GM21447 (cell line): ENCODE results near the gene ZGRF1.
"Not testable (repeated sequence)": the region's sequence is repeated elsewhere in the genome, so short reads cannot be mapped to it uniquely, and the experiment has no call there.

Source experiments
- ATAC-seq: cut with Tn5 transposase; IDR thresholded peaks from one replicate; pipeline ENCODE4 v1.9.1; 2021; ENCODE audit not compliant: unreplicated experiment

ZGRF1 gene, protein sequence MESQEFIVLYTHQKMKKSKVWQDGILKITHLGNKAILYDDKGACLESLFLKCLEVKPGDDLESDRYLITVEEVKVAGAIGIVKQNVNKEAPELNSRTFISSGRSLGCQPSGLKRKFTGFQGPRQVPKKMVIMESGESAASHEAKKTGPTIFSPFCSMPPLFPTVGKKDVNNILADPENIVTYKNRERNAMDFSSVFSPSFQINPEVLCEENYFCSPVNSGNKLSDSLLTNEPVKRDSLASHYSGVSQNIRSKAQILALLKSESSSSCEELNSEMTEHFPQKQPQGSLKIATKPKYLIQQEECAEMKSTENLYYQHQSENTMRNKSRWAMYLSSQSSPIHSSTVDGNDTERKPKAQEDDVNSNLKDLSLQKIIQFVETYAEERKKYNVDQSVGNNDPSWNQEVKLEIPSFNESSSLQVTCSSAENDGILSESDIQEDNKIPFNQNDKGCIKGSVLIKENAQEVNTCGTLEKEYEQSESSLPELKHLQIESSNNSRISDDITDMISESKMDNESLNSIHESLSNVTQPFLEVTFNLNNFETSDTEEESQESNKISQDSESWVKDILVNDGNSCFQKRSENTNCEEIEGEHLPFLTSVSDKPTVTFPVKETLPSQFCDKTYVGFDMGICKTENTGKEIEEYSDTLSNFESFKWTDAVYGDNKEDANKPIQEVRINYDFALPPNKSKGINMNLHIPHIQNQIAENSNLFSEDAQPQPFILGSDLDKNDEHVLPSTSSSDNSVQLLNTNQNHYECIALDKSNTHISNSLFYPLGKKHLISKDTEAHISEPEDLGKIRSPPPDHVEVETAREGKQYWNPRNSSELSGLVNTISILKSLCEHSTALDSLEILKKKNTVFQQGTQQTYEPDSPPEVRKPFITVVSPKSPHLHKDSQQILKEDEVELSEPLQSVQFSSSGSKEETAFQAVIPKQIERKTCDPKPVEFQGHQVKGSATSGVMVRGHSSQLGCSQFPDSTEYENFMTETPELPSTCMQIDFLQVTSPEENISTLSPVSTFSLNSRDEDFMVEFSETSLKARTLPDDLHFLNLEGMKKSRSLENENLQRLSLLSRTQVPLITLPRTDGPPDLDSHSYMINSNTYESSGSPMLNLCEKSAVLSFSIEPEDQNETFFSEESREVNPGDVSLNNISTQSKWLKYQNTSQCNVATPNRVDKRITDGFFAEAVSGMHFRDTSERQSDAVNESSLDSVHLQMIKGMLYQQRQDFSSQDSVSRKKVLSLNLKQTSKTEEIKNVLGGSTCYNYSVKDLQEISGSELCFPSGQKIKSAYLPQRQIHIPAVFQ (N-terminal part only)

GRCh38 chr4:112636688-112637551 is at the start of gene ZGRF1, which contains the start of gene LARP7:
ZGRF1 (minus strand) TSS chr4:112636909; CDS start chr4:112633176, 3,733 bp downstream.
LARP7 (plus strand) TSS chr4:112637143; CDS start chr4:112644670, 7,527 bp downstream.
- peak; percentile 86 for ATAC-seq

DNA sequence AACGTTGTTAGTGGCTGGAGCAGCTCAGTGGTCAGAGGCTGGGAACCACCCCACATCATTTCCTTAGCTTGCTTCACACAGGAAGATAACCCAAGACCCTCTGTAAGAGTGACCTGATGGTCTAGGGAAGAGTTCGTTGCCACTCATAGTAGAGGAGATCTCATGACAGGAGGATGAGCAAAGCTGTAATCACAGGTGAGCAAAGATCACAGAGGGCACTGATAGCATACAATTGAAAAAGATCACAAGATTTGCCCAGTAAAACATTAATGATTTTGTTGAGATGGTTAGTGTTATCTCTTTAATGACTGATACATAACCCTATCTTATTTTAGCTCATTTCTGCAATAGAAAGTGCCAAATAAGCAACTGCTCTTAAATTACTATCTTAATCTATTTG is 44.3 kb upstream of the ZGRF1 start:
- ATAC-seq = no peak

- ATAC-seq = no peak
Observed at GRCh38 chr4:112677519-112678091, 40.9 kb upstream of the ZGRF1 start.

GRCh38 chr4:112674376-112674775 is 37.7 kb upstream of the ZGRF1 start:
- ATAC-seq = no peak

GRCh38 chr4:112673686-112674085 is 37.0 kb upstream of the ZGRF1 start:
- ATAC-seq = no peak

- ATAC-seq = no peak
Observed at GRCh38 chr4:112673076-112673475, 36.4 kb upstream of the ZGRF1 start.

DNA sequence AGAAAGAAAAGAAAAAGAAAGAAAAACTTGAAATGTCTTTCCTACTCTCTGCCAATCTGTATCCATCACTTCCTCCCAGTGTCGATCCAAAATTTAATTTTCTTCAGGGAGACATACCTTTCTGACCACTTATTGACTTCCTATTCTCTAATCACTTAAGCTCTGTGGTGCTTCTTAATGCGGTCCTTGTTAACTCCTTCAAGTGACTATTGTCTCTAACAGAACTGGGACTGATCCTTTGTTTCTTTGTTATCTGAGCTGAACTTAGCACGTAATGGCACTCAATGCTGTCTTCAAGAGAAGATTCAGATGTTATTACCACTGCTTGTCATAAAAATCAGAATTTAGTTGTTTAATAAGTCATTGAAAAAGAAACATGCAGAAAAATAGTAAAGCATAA is 31.4 kb upstream of the ZGRF1 start:
- no peak for ATAC-seq

DNA sequence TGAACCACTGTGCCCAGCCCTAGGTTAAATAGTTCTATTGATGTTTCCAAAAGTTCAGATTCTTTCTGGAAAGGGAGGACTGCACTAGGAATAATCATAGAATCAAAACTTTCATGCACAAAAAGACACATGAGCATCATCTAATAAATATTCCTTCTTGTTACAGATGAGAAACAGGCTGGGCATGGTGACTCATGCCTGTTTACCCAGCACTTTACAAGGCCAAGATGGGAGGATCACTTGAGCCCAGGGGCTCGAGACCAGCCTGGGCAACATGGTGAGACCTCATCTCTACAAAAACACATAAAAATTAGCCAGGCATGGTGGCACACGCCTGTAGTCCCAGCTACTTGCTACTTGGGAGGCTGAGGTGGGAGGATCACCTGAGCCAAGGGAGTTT is 27.9 kb upstream of the ZGRF1 start:
- no peak for ATAC-seq

DNA sequence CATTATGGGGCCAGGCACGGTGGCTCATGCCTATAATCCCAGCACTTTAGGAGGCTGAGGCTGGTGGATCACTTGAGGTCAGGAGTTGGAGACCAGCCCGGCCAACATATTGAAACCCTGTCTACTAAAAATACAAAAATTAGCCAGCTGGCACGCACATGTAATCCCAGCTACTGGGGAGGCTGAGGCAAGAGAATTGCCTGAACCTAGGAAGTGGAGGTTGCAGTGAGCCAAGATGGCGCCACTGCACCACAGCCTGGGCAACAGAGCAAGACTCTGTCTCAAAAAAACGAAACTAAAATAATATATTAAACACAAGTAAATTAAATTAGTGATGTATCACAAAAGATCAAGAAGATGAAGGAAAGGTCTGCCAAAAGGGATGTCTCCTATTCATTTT is 19.4 kb upstream of the ZGRF1 start:
- ATAC-seq = not testable (repeated sequence)

DNA sequence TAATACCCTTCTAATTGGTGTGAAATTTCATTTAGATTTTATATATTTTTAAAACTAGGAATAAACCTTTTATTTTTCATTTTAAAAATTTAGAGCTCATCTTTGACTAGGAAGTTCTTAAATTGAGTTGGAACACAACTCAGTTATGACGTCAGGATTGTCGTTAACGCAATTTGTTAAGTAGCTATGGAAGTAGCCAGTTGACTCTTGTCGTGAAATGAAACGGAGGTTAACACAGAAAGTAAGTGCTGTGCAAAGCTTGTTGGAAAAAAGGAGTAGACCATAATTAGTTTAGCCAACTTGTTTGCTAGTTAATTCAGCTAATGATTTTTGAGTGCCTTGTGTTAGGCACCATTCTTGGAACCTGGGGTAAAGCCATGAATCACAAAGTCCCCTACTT is 18.6 kb upstream of the ZGRF1 start:
- ATAC-seq = no peak

DNA sequence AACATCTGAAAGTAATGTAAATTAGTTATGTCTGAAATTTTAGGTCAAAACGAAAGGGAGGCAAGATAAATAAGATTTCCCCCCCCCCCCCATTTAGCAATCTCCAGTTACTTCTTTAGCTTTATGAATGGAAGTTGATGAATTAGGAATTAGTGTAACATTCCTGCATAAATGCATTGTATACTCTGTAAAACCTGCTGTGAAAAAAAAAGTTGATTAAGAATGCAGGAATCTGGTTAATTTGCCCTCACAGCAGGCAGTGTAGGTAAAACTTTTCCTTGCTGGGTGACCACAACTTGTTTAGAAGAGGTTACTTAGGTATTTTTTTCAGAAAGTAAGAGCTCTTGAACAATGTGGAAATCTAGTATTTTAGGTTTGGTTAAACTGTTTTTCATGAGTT is 15.5 kb upstream of the ZGRF1 start:
- no peak for ATAC-seq

GRCh38 chr4:112651641-112652040 is 14.9 kb upstream of the ZGRF1 start:
- ATAC-seq = no peak

DNA sequence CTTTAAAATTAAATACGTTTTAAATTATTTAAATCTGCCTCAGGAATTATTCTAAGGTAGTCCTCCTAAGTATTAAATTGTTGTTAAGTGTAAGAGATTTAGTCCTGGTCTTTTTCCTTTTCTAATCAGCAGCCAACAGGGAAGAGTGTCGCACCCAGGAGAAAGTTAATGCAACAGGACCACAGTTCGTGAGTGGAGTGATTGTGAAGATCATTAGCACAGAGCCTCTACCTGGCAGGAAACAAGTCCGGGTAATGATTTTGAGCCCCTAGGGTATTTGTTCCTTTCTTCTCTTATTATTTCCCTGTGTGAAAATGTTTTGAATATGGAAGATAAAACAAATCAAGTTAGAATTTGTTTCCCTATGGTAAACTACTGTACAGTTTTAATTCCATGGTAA is 13.6 kb upstream of the ZGRF1 start:
- no peak for ATAC-seq

- ATAC-seq = no peak
Observed at GRCh38 chr4:112649055-112649408, 12.3 kb upstream of the ZGRF1 start.

- no peak for ATAC-seq
Observed at GRCh38 chr4:112648263-112649054, 11.8 kb upstream of the ZGRF1 start.

DNA sequence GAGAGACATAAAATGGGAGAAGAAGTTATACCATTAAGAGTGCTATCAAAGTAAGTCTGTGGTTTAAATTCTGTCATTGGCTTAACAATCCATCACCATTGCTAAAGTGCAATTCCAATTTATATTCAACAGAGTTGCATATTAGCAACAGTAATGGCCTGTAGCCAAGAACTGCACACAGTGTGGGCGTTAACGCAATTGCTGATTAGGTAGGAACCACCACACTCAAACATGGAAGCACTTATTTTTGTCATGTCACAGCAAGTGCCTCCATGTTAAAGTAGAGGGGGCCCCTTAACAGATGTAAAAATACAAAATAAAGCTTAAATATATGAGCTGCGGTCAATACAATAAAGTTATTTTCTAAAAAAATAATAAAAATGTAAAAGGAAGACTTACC is 11.1 kb upstream of the ZGRF1 start:
- ATAC-seq = no peak

- no peak for ATAC-seq
Observed at GRCh38 chr4:112646632-112647537, 10.2 kb upstream of the ZGRF1 start.
